ENCODE measurements around the gene MAN1C1.
"Not testable (repeated sequence)": the region's sequence is repeated elsewhere in the genome, so short reads cannot be mapped to it uniquely, and the experiment has no call there.

MAN1C1 gene

DNA sequence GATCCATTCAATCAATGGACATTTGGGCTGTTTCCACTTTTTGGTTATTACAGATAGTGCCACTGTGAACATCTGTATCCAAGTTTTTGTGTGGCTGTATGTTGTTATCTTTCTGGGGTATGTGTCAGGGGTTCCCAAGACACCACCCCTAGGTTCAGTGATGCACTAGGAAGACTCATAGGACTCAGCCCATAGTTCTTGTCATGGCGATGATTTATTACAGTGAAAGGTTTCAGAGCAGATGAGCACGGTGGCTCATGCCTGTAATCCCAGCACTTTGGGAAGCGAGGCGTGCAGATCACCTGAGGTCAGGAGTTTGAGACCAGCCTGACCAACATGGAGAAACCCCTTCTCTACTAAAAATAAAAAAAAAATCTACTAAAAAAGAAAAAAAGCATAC lies 64.1 kb downstream of the MAN1C1 start:
- DNase-seq (ENCODE audit: low read depth) = no peak

GRCh38 chr1:25682059-25682601 lies 65.5 kb downstream of the MAN1C1 start:
- no peak for DNase-seq (ENCODE audit: low read depth)

- DNase-seq (ENCODE audit: low read depth) = no peak
Measured at GRCh38 chr1:25683177-25683576, 66.6 kb downstream of the MAN1C1 start.

- DNase-seq (ENCODE audit: low read depth) = no peak
Measured at GRCh38 chr1:25683731-25684130, 67.1 kb downstream of the MAN1C1 start.

GRCh38 chr1:25684216-25684965 lies 67.8 kb downstream of the MAN1C1 start:
- no peak for DNase-seq (ENCODE audit: low read depth)

- no peak for DNase-seq (ENCODE audit: low read depth)
Measured at GRCh38 chr1:25685211-25685750, 68.7 kb downstream of the MAN1C1 start.

GRCh38 chr1:25685938-25686665 lies 69.5 kb downstream of the MAN1C1 start:
- no peak for DNase-seq (ENCODE audit: low read depth)

DNA sequence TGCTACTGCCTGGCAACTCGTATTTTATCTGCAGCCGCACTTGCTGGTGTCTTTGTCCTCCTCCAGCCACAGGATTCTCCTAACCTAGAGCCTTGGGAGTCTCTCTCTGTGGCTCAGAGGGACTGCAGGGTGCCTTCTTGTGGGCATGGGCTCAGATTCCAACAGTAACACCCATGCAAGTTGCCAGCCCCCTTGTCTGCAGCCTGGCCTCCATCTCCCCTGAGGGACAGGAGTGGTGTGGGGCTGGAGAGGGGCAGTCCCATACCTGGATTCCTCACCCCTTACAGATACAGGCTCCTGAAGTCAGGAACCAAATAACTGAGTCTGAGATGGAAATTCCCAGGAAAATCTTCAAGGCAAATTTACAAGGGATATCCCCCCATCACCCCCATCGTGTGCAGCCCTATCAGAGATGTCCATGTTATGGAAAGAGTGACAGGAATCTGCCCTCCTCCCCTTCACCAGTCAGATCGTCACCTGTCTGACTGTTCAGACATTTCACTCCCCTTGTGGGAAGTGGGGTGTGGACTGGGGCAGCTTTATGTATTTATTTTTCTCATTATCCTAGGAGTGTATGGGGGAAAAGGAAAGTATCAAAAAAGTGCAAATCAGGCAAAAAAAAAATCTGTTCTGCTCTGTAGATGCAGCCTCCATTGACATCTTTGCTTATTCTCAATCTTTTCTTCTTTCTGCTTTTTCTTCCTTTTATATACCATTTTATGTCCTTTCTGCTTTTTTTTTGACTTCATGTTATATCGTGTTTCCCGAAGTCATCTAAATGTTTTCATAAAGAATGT lies 70.8 kb downstream of the MAN1C1 start:
- DNase-seq (ENCODE audit: low read depth) = no peak

- no peak for DNase-seq (ENCODE audit: low read depth)
Measured at GRCh38 chr1:25688390-25689119, 72.0 kb downstream of the MAN1C1 start.

DNA sequence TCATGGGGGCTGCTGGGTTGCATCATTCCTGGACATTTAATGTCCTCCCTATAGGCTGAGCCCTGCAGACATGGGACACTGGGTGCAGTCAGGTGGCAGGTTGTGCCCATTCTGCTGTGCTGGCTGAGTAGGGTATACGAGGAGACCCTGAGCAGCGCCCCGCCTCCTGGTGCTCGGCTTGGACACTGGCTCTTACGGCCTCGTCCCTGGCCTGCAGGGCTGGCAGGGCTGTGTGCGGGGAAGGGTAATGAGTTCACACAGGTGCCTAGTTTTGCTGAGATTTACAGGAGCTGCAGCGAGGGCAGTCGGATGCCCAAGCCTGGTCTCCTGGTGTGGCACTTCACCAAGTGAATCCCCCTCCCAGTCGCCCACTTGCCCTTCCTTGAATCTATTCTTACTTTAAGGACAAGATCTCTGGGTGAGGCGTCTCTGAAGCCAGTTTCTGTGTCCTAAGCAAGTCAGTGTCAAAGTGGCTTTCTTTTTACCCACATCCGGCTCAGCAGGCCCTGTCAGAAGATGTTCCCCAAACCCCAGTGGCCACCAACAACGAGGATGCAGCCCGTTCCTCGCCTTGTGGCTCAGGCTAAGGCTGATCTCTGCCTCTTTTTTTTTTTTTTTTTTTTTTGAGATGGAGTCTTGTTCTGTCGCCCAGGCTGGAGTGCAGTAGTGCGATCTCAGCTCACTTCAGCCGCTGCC lies 73.2 kb downstream of the MAN1C1 start:
- no peak for DNase-seq (ENCODE audit: low read depth)

DNA sequence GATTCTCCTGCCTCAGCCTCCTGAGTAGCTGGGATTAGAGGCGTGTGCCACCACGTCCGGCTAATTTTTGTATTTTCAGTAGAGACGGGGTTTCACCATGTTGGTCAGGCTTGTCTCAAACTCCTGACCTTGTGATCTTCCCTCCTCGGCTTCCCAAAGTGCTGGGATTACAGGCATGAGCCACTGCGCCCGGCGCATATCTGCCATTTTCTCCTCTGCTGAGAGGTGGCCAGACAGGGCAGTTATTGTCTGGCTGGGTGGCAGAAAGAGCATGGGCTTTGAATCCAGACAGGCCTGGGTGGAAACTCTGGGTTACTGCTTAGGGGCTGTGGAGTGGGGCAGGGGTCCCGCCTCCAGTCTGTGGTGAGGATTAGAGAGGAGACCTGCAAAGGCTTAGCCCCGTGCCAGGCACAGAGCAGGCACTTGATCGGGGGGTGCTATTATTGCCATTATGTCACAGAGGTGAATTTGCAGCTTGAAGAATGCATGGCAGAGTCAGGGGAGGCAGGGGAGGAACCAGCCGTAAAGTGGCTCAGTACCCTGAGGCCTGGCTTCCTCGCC lies 73.9 kb downstream of the MAN1C1 start:
- no peak for DNase-seq (ENCODE audit: low read depth)

DNA sequence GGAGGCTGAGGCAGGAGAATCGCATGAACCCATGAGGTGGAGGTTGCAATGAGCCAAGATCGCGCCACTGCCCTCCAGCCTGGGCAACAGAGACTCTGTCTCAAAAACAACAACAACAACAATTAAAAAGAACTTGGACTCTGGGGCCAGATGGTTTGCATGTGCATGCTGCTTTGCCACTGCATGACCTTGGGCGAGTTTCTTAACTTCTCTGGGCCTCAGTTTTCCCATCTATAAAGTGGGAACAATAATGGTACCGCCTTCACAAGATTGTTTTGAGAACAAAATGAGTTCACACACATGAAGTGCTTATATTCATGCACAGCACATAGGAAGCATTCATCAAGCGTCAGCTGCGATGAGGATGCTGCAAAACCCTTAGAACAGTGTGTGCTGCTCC lies 74.6 kb downstream of the MAN1C1 start:
- no peak for DNase-seq (ENCODE audit: low read depth)

DNA sequence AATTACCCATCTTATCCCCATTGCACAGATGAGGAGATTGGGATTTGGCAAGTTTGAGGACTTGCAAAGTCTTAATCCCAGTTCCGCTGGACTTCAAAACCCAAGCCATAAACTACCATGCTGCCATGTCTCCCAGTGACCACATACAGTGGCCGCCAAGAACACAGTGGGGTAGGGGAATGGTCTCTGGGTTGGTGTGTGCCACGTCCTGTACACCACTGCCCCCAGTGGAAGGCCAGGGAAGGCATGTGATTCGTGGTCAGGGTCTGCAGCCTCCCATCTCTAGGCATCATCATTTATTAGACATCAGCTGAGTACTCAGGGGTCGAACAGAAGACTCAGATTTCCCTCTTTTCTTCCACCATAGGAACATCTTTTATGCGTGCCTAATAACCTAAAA lies 76.0 kb downstream of the MAN1C1 start:
- DNase-seq (ENCODE audit: low read depth) = no peak

- peak; percentile 93 for DNase-seq (ENCODE audit: low read depth)
Measured at GRCh38 chr1:25694167-25695007, 77.8 kb downstream of the MAN1C1 start.

DNA sequence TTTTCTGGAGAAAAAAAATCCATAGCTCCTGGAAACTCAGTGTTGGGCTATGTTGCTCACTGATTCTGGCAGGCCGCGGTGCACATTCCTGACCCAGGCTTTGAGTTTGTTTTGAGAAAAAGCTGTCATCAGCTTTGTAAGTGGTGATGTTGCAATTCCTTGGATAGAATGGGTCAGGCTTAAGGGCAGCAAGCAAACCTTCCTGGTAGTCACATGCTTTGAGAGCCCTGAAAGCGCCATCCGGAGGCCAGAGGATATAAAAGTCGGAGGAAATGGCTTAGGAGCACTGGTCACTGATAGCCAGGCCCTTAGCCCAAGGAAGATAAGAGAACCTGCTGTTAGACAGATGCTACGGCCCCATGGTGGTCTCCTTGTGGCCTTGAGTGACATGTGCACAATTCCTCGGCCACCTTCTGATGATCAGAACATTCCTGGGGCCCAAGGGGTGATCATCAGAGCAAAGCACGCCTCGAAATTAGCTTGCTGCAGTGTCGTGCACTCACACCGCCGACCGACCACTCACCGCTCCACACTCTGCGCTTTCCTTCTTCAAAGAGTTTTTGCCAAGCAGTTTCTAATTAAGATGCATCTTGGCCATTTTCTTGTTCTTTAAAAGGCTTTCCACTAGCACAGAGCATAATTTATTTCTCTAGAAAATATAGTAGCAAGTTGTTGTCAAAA lies 78.6 kb downstream of the MAN1C1 start:
- peak; percentile 99 for DNase-seq (ENCODE audit: low read depth)

DNA sequence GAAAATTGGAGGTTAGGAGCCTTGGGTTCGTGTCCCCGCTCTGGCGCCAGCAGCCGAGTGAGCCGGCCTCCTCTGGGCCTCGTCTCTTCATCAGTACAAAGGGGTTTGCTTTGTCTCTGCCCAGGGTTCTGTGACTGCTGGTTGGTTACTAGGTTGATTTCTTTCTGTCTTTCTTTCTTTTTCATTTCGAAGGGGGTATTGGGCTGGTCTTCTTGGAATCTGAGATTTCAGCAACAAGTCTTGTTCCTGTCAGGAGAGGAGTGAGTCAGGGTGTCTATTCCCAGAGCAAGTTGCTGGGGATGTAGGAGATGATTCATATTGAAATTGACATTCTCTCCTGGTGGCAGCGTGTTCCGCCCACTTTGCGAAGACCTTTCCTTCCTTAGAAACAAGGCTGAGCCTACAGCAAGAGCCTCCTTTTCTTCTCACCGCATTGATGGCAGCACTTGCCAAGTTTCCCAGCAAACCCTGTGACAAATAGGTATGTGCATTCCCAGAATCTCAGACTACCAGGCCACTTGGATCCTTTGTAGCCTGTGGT lies 79.2 kb downstream of the MAN1C1 start:
- peak; percentile 91 for DNase-seq (ENCODE audit: low read depth)

DNA sequence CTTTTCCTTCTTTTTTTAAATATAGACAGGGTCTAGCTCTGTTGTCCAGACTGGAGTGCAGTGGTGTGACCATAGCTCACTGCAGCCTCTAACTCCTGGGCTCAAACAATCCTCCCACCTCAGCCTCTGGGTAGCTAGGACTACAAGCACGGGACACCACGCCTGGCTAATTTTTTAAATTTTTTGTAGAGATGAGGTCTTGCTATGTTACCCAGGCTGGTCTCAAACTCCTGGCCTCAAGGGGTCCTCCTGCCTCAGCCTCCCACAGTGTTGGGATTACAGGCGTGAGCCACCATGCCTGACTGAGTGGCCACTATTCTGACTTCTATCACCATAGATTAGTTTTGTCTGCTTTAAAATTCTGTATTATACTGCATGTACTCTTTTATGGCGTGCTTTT lies 80.1 kb downstream of the MAN1C1 start:
- not testable (repeated sequence) for DNase-seq (ENCODE audit: low read depth)

GRCh38 chr1:25697435-25698217 lies 81.0 kb downstream of the MAN1C1 start:
- DNase-seq (ENCODE audit: low read depth) = no peak

Measured in stromal cell of bone marrow (primary cell).